NCI-H1048 (cell line): Measurements from ENCODE around the gene NPDC1.

Source experiments
- DNase-seq: peaks from one replicate; lab custom pipeline; 2025; lab: John Stamatoyannopoulos, UW

The NPDC1 gene

GRCh38 chr9:137026384-137026783, 19.6 kb downstream of the NPDC1 start:
- DNase-seq = no peak

- DNase-seq = no peak
These were observed 20.4 kb downstream of the NPDC1 start for GRCh38 chr9:137025517-137025966.

- DNase-seq = no peak
These were observed 22.4 kb downstream of the NPDC1 start for GRCh38 chr9:137023583-137023991.

GRCh38 chr9:137023157-137023556, 22.8 kb downstream of the NPDC1 start:
- no peak for DNase-seq

GRCh38 chr9:137022662-137023008, 23.3 kb downstream of the NPDC1 start:
- DNase-seq = no peak

- peak; percentile 94 for DNase-seq
These were observed 23.9 kb downstream of the NPDC1 start for GRCh38 chr9:137021979-137022661.

GRCh38 chr9:137021568-137021978, 24.4 kb downstream of the NPDC1 start:
- no peak for DNase-seq

GRCh38 chr9:137020771-137021567, 25.0 kb downstream of the NPDC1 start:
- DNase-seq = no peak

GRCh38 chr9:137019891-137020683, 25.9 kb downstream of the NPDC1 start:
- no peak for DNase-seq

- DNase-seq = no peak
These were observed 27.0 kb downstream of the NPDC1 start for GRCh38 chr9:137018761-137019559.

GRCh38 chr9:137017791-137018497, 28.0 kb downstream of the NPDC1 start:
- no peak for DNase-seq

- DNase-seq = no peak
These were observed 28.9 kb downstream of the NPDC1 start for GRCh38 chr9:137017071-137017470.

GRCh38 chr9:137016436-137016835, 29.5 kb downstream of the NPDC1 start:
- DNase-seq = no peak

- no peak for DNase-seq
These were observed 30.0 kb downstream of the NPDC1 start for GRCh38 chr9:137015976-137016375.

- DNase-seq = no peak
These were observed 30.4 kb downstream of the NPDC1 start for GRCh38 chr9:137015540-137015930.

GRCh38 chr9:137014776-137015539, 31.0 kb downstream of the NPDC1 start:
- no peak for DNase-seq

- no peak for DNase-seq
These were observed 31.8 kb downstream of the NPDC1 start for GRCh38 chr9:137014166-137014565.

- DNase-seq = no peak
These were observed 32.4 kb downstream of the NPDC1 start for GRCh38 chr9:137013571-137013940.

GRCh38 chr9:137012694-137013570, 33.0 kb downstream of the NPDC1 start:
- no peak for DNase-seq
